Mucosa of rectum (tissue), 2 donors: ENCODE data around the gene SIX4.

Experiments used
- H3K27ac ChIP-seq, 2 donors: one replicate each; pipeline ENCODE4 v1.7.0; 2013; ENCODE audit warnings: inconsistent platforms in 2 of 2, low read depth in 2 of 2, low read length in 2 of 2
- H3K27me3 ChIP-seq, 2 donors: one replicate each; pipeline ENCODE4 v1.7.0; 2013; ENCODE audit warnings: low read length in 2 of 2; ENCODE audit not compliant: control insufficient read depth in 2 of 2, insufficient read depth in 2 of 2
- H3K36me3 ChIP-seq, 2 donors: one replicate each; pipeline ENCODE4 v1.7.0; 2013; ENCODE audit warnings: low read length in 2 of 2; ENCODE audit not compliant: control insufficient read depth in 2 of 2, insufficient read depth in 2 of 2
- H3K4me1 ChIP-seq, 2 donors: one replicate each; pipeline ENCODE4 v1.7.0; 2013; ENCODE audit warnings: low read length in 2 of 2, mild to moderate bottlenecking in 1 of 2; ENCODE audit not compliant: control insufficient read depth in 2 of 2, insufficient read depth in 2 of 2
- H3K4me3 ChIP-seq, 2 donors: one replicate each; pipeline ENCODE4 v1.7.0; 2013; ENCODE audit warnings: low read length in 2 of 2
- H3K9ac ChIP-seq, 2 donors: one replicate each; pipeline ENCODE4 v1.7.0; 2013; ENCODE audit warnings: low read length in 2 of 2, low read depth in 1 of 2, mild to moderate bottlenecking in 1 of 2
- H3K9me3 ChIP-seq, 2 donors: one replicate each; pipeline ENCODE4 v1.7.0; 2013; ENCODE audit warnings: low read length in 2 of 2; ENCODE audit not compliant: control insufficient read depth in 2 of 2
- donor health status: healthy.
- donor health status: Normal muscosa, but diverticular disease.

Gene SIX4

GRCh38 chr14:60691383-60692113 is 32.6 kb downstream of the SIX4 start:
- H3K27ac ChIP-seq: no peak overlapping the region
- H3K9me3 ChIP-seq: no peaks in the 10 kb centered on the region
- no peak overlapping the region for H3K4me3 ChIP-seq
- no peak overlapping the region for H3K9ac ChIP-seq
- H3K36me3 ChIP-seq: no peaks in the 10 kb centered on the region
- H3K27me3 ChIP-seq: peaks cover 0 to 2% of the 10 kb centered on the region in 2 donors
- no peaks in the 10 kb centered on the region for H3K4me1 ChIP-seq

- Histone ChIP-seq H3K9ac (no peak overlapping the region), H3K27ac (no peak overlapping the region), H3K27me3 (peaks cover 0 to 2% of the 10 kb centered on the region in 2 donors), H3K36me3 (no peaks in the 10 kb centered on the region), H3K4me1 (no peaks in the 10 kb centered on the region), H3K4me3 (no peak overlapping the region), H3K9me3 (no peaks in the 10 kb centered on the region)
These were observed 37.3 kb downstream of the SIX4 start for GRCh38 chr14:60686865-60687264.

GRCh38 chr14:60684203-60684602 is 39.9 kb downstream of the SIX4 start:
- Histone ChIP-seq H3K9ac (no peak overlapping the region), H3K4me3 (no peak overlapping the region), H3K4me1 (no peaks in the 10 kb centered on the region), H3K9me3 (no peaks in the 10 kb centered on the region), H3K27ac (no peak overlapping the region), H3K27me3 (peaks cover 0 to 2% of the 10 kb centered on the region in 2 donors), H3K36me3 (no peaks in the 10 kb centered on the region)

GRCh38 chr14:60681271-60681670 is 42.9 kb downstream of the SIX4 start:
- Histone ChIP-seq H3K9me3 (no peaks in the 10 kb centered on the region), H3K4me3 (no peak overlapping the region), H3K27ac (no peak overlapping the region), H3K27me3 (no peaks in the 10 kb centered on the region), H3K4me1 (no peaks in the 10 kb centered on the region), H3K36me3 (no peaks in the 10 kb centered on the region), H3K9ac (no peak overlapping the region)

- Histone ChIP-seq H3K36me3 (no peaks in the 10 kb centered on the region), H3K4me3 (no peak overlapping the region), H3K9me3 (no peaks in the 10 kb centered on the region)
These were observed 43.6 kb downstream of the SIX4 start for GRCh38 chr14:60680511-60680910.

GRCh38 chr14:60679566-60680258 is 44.4 kb downstream of the SIX4 start:
- H3K9me3 ChIP-seq: no peaks in the 10 kb centered on the region
- H3K27ac ChIP-seq: no peak overlapping the region
- no peak overlapping the region for H3K9ac ChIP-seq
- no peak overlapping the region for H3K4me3 ChIP-seq
- H3K4me1 ChIP-seq: no peaks in the 10 kb centered on the region
- H3K27me3 ChIP-seq: no peaks in the 10 kb centered on the region
- no peaks in the 10 kb centered on the region for H3K36me3 ChIP-seq

More at GRCh38 chr14:60680511-60680910, 43.6 kb downstream of the SIX4 start:
- Histone ChIP-seq H3K27me3 (no peaks in the 10 kb centered on the region), H3K9ac (no peak overlapping the region), H3K27ac (no peak overlapping the region), H3K4me1 (no peaks in the 10 kb centered on the region)

GRCh38 chr14:60677701-60678100 is 46.5 kb downstream of the SIX4 start:
- no peaks in the 10 kb centered on the region for H3K27me3 ChIP-seq
- H3K4me3 ChIP-seq: no peak overlapping the region
- H3K27ac ChIP-seq: no peak overlapping the region
- no peak overlapping the region for H3K9ac ChIP-seq
- no peaks in the 10 kb centered on the region for H3K4me1 ChIP-seq
- H3K9me3 ChIP-seq: no peaks in the 10 kb centered on the region
- no peaks in the 10 kb centered on the region for H3K36me3 ChIP-seq

GRCh38 chr14:60670989-60671388 is 53.2 kb downstream of the SIX4 start:
- no peaks in the 10 kb centered on the region for H3K9me3 ChIP-seq

GRCh38 chr14:60668431-60669112 is 55.6 kb downstream of the SIX4 start:
- Histone ChIP-seq H3K27me3 (peaks cover 2 to 8% of the 10 kb centered on the region in 2 donors), H3K9me3 (no peaks in the 10 kb centered on the region), H3K4me1 (no peaks in the 10 kb centered on the region), H3K36me3 (no peaks in the 10 kb centered on the region), H3K27ac (no peak overlapping the region), H3K9ac (no peak overlapping the region), H3K4me3 (no peak overlapping the region)

More at GRCh38 chr14:60670989-60671388, 53.2 kb downstream of the SIX4 start:
- H3K36me3 ChIP-seq: no peaks in the 10 kb centered on the region
- H3K27ac ChIP-seq: no peak overlapping the region
- H3K4me1 ChIP-seq: no peaks in the 10 kb centered on the region
- peaks cover 0 to 4% of the 10 kb centered on the region in 2 donors for H3K27me3 ChIP-seq
- H3K9ac ChIP-seq: no peak overlapping the region
- H3K4me3 ChIP-seq: no peak overlapping the region

GRCh38 chr14:60665177-60665550 is 59.0 kb downstream of the SIX4 start:
- H3K27ac ChIP-seq: no peak overlapping the region
- H3K4me3 ChIP-seq: no peak overlapping the region
- no peaks in the 10 kb centered on the region for H3K9me3 ChIP-seq

More at GRCh38 chr14:60665177-60665550, 59.0 kb downstream of the SIX4 start:
- Histone ChIP-seq H3K4me1 (no peaks in the 10 kb centered on the region), H3K36me3 (no peaks in the 10 kb centered on the region), H3K27me3 (peaks cover 2 to 19% of the 10 kb centered on the region in 2 donors), H3K9ac (no peak overlapping the region)
